HG02981 (cell line): ENCODE data around the gene IGDCC3.

Experiments
- ATAC-seq: cut with Tn5 transposase; IDR thresholded peaks from one replicate; pipeline ENCODE4 v1.9.1; 2021; ENCODE audit warnings: mild to moderate bottlenecking, moderate library complexity; ENCODE audit not compliant: unreplicated experiment

Gene IGDCC3

GRCh38 chr15:65344914-65345275 is 32.9 kb downstream of the IGDCC3 start:
- no peak for ATAC-seq

GRCh38 chr15:65344214-65344913 is 33.4 kb downstream of the IGDCC3 start:
- ATAC-seq = no peak

- ATAC-seq = no peak
These were observed 34.3 kb downstream of the IGDCC3 start for GRCh38 chr15:65343374-65343981.

- no peak for ATAC-seq
These were observed 35.3 kb downstream of the IGDCC3 start for GRCh38 chr15:65342493-65342892.

- ATAC-seq = no peak
These were observed 37.9 kb downstream of the IGDCC3 start for GRCh38 chr15:65339920-65340319.

GRCh38 chr15:65339416-65339815 is 38.4 kb downstream of the IGDCC3 start:
- no peak for ATAC-seq

GRCh38 chr15:65338823-65339222 is 39.0 kb downstream of the IGDCC3 start:
- ATAC-seq = no peak

- ATAC-seq = no peak
These were observed 39.4 kb downstream of the IGDCC3 start for GRCh38 chr15:65338366-65338765.

- ATAC-seq = no peak
These were observed 40.2 kb downstream of the IGDCC3 start for GRCh38 chr15:65337436-65338070.

GRCh38 chr15:65336493-65337435 is 41.0 kb downstream of the IGDCC3 start:
- no peak for ATAC-seq

- no peak for ATAC-seq
These were observed 42.3 kb downstream of the IGDCC3 start for GRCh38 chr15:65335278-65336055.

- no peak for ATAC-seq
These were observed 43.1 kb downstream of the IGDCC3 start for GRCh38 chr15:65334586-65335231.

GRCh38 chr15:65333856-65334255 is 43.9 kb downstream of the IGDCC3 start:
- ATAC-seq = no peak

- no peak for ATAC-seq
These were observed 44.5 kb downstream of the IGDCC3 start for GRCh38 chr15:65333148-65333820.

GRCh38 chr15:65332391-65333147 is 45.2 kb downstream of the IGDCC3 start:
- ATAC-seq = no peak

GRCh38 chr15:65331811-65332210 is 46.0 kb downstream of the IGDCC3 start:
- ATAC-seq = no peak

- ATAC-seq = no peak
These were observed 46.7 kb downstream of the IGDCC3 start for GRCh38 chr15:65330934-65331645.
